ENCODE results near the gene GAS7. TPM values are rescaled to one million over a fixed set of nuclear protein-coding genes. Genes with fewer than 3 reads are reported as not detected.

GAS7 gene
- total and polyA plus RNA-seq, 2 donors (not counting 1 experiment from before 2014, with no cell fraction given): 3.4 to 13.6 TPM

DNA sequence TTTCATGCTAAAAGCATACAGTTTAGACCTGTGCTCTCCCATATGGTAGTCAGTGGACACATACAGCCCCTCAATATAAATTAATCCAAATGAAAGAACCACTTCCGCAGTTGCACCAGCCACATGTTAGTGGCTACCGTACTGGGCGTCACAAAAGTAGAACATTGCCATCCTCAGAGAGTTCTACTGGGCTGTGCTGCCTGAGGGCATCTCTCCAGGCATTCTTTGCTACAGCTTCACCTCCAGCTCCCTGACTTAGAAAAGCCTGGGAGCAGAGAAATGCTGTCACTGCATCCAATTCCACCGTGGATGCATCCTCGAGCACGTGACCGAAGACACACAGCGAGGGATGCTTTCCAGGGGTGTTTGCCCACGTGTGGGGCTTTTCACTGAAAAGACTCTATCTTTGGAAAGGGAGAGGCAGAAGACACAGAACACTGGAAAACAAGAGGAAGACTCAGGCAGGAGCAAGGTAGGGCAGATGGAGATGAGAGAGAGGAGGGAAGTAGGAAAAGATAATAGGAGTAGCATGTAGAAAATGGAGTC lies 86.4 kb downstream of the GAS7 start:
- whole genome bisulfite sequencing (ENCODE audit: insufficient coverage): 96% methylated on average over 9 of the region's 9 CpGs
- Mint-ChIP-seq H3K9me3 (ENCODE audit: insufficient read depth) (no peaks in the 10 kb centered on the region), H3K27ac (peak overlapping the region; percentile 64), H3K4me1 (peaks cover 39% of the 10 kb centered on the region), H3K27me3 (no peaks in the 10 kb centered on the region), H3K4me3 (no peak overlapping the region)
- H3K4me2 ChIP-seq (replicated peaks; ENCODE audit: low read depth, low read length, poor library complexity, severe bottlenecking): no peak overlapping the region
- no peak overlapping the region for H3K27ac ChIP-seq (ENCODE audit: low read length in 2 of 2)
- H2AFZ ChIP-seq (ENCODE audit: insufficient read depth, low read depth, low read length, poor library complexity, severe bottlenecking): no peak overlapping the region
- H3K9ac ChIP-seq (ENCODE audit: low read length): no peak overlapping the region
- DNase-seq (no peak), ATAC-seq (ENCODE audit: low read depth) (no peak)
- H3K9me3 ChIP-seq (ENCODE audit: control extremely low read depth in 1 of 3, control insufficient read depth in 2 of 3, insufficient read depth in 1 of 3, low read length in 2 of 3): no peaks in the 10 kb centered on the region
- no peaks in the 10 kb centered on the region for H4K20me1 ChIP-seq (ENCODE audit: control insufficient read depth, insufficient read depth, low read length, poor library complexity, severe bottlenecking)
- peaks cover 24 to 28% of the 10 kb centered on the region in 2 donors for H3K4me1 ChIP-seq (ENCODE audit: control insufficient read depth in 2 of 2, insufficient read depth in 2 of 2, low read length in 2 of 2)
- TF ChIP-seq EZH2 (IDR thresholded peaks at IDR 0.05; ENCODE audit: borderline replicate concordance, insufficient read depth, low read depth, low read length, poor library complexity, severe bottlenecking): no peak
- TF ChIP-seq, protein P1, sequence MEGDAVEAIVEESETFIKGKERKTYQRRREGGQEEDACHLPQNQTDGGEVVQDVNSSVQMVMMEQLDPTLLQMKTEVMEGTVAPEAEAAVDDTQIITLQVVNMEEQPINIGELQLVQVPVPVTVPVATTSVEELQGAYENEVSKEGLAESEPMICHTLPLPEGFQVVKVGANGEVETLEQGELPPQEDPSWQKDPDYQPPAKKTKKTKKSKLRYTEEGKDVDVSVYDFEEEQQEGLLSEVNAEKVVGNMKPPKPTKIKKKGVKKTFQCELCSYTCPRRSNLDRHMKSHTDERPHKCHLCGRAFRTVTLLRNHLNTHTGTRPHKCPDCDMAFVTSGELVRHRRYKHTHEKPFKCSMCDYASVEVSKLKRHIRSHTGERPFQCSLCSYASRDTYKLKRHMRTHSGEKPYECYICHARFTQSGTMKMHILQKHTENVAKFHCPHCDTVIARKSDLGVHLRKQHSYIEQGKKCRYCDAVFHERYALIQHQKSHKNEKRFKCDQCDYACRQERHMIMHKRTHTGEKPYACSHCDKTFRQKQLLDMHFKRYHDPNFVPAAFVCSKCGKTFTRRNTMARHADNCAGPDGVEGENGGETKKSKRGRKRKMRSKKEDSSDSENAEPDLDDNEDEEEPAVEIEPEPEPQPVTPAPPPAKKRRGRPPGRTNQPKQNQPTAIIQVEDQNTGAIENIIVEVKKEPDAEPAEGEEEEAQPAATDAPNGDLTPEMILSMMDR (IDR thresholded peaks at IDR 0.05): no peak
- no peaks in the 10 kb centered on the region for H3K79me2 ChIP-seq (ENCODE audit: control insufficient read depth, insufficient read depth, low read length)
- POLR2A ChIA-PET: no interaction called here
- intact Hi-C loops (cut with micrococcal nuclease): no loop called here
- CTCF ChIA-PET: no interaction called here
- H3K36me3 ChIP-seq (replicated peaks in 1 of 2; ENCODE audit: control extremely low read depth in 1 of 2, control insufficient read depth in 1 of 2, extremely low read depth in 1 of 2, insufficient read depth in 2 of 2, low read length in 1 of 2): no peaks in the 10 kb centered on the region
- H3K4me3 ChIP-seq (ENCODE audit: control extremely low read depth in 1 of 5, extremely low read depth in 1 of 5, insufficient read depth in 1 of 5, low read depth in 2 of 5, low read length in 4 of 5): no peak overlapping the region
- H3K27me3 ChIP-seq (replicated peaks in 1 of 4; ENCODE audit: control extremely low read depth in 1 of 4, control insufficient read depth in 3 of 4, insufficient read depth in 4 of 4, low read length in 3 of 4): no peaks in the 10 kb centered on the region

DNA sequence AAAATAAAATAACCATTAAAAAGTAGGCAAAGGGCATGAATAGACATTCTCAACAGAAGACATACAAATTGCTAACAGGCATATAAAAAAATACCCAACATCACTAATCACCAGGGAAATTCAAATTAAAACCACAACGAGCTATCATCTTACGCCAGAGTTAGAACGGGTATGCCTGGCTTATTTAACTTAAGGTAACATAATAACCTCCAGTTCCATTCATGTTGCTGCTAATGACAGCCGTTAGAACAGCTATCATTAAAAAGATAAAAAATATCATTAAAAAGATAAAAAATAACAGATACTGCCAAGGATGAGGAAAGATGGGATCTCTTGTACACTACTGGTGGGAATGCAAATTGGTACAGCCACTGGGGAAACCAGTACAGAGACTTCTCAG lies 89.3 kb downstream of the GAS7 start:
- H3K27me3 Mint-ChIP-seq: peaks cover 12% of the 10 kb centered on the region
- intact Hi-C loops (cut with micrococcal nuclease): no loop called here
- no peak overlapping the region for H3K4me3 ChIP-seq (ENCODE audit: control extremely low read depth in 1 of 5, extremely low read depth in 1 of 5, insufficient read depth in 1 of 5, low read depth in 2 of 5, low read length in 4 of 5)
- peaks cover 1 to 3% of the 10 kb centered on the region in 2 donors for H3K4me1 ChIP-seq (ENCODE audit: control insufficient read depth in 2 of 2, insufficient read depth in 2 of 2, low read length in 2 of 2)
- no peak overlapping the region for H3K4me2 ChIP-seq (replicated peaks; ENCODE audit: low read depth, low read length, poor library complexity, severe bottlenecking)
- TF ChIP-seq, protein P1 (IDR thresholded peaks at IDR 0.05): no peak
- no peak for TF ChIP-seq EZH2 (IDR thresholded peaks at IDR 0.05; ENCODE audit: borderline replicate concordance, insufficient read depth, low read depth, low read length, poor library complexity, severe bottlenecking)
- no peaks in the 10 kb centered on the region for H3K9me3 Mint-ChIP-seq (ENCODE audit: insufficient read depth)
- WGBS (ENCODE audit: insufficient coverage): 24% methylated on average over 3 of the region's 4 CpGs
- POLR2A ChIA-PET: no interaction called here
- no peak overlapping the region for H3K27ac Mint-ChIP-seq
- peaks cover 5% of the 10 kb centered on the region for H3K79me2 ChIP-seq (ENCODE audit: control insufficient read depth, insufficient read depth, low read length)
- CTCF ChIA-PET: interaction anchor here (0.7 kb wide), 1 partner anchor 485 kb away, joined by 3 read pairs; no protein-coding TSS in a partner anchor
- DNase-seq (no peak), ATAC-seq (ENCODE audit: low read depth) (no peak)
- H3K4me1 Mint-ChIP-seq: peaks cover 12% of the 10 kb centered on the region
- H3K9ac ChIP-seq (ENCODE audit: low read length): no peak overlapping the region
- H3K36me3 ChIP-seq (replicated peaks in 1 of 2; ENCODE audit: control extremely low read depth in 1 of 2, control insufficient read depth in 1 of 2, extremely low read depth in 1 of 2, insufficient read depth in 2 of 2, low read length in 1 of 2): no peaks in the 10 kb centered on the region
- no peaks in the 10 kb centered on the region for H4K20me1 ChIP-seq (ENCODE audit: control insufficient read depth, insufficient read depth, low read length, poor library complexity, severe bottlenecking)
- H3K27ac ChIP-seq (ENCODE audit: low read length in 2 of 2): no peak overlapping the region
- no peaks in the 10 kb centered on the region for H3K9me3 ChIP-seq (ENCODE audit: control extremely low read depth in 1 of 3, control insufficient read depth in 2 of 3, insufficient read depth in 1 of 3, low read length in 2 of 3)
- no peak overlapping the region for H2AFZ ChIP-seq (ENCODE audit: insufficient read depth, low read depth, low read length, poor library complexity, severe bottlenecking)
- no peaks in the 10 kb centered on the region for H3K27me3 ChIP-seq (replicated peaks in 1 of 4; ENCODE audit: control extremely low read depth in 1 of 4, control insufficient read depth in 3 of 4, insufficient read depth in 4 of 4, low read length in 3 of 4)
- no peak overlapping the region for H3K4me3 Mint-ChIP-seq

Measured in B cell (primary cell).